DND-41 (cell line): Measurements from ENCODE around the gene SSTR4.
"Not testable (repeated sequence)": the region's sequence is repeated elsewhere in the genome, so short reads cannot be mapped to it uniquely, and the experiment has no call there.

Experiments
- ATAC-seq: fragments of 200-7000 bp; cut with Tn5 transposase; 3 replicates; pipeline ENCODE4 v1.9.1; 2021; ENCODE audit warnings: low read depth; ENCODE audit not compliant: insufficient read depth
- DNase-seq: peaks from one replicate; pipeline ENCODE4 v3.0.0-alpha.2; 2020
- H2AFZ ChIP-seq: 2 replicates; pipeline ENCODE4 v1.6.0; 2012; ENCODE audit warnings: low read depth, low read length
- H3K27ac ChIP-seq: 2 replicates; pipeline ENCODE4 v1.5.1; 2012; ENCODE audit warnings: low read length, inconsistent platforms
- H3K27me3 ChIP-seq: fragments of 200-600 bp; sonication (generic); 2 replicates; pipeline ENCODE4 v1.6.0; 2012; ENCODE audit warnings: low read length, mild to moderate bottlenecking, inconsistent platforms; ENCODE audit not compliant: insufficient read depth, poor library complexity
- H3K36me3 ChIP-seq: 2 replicates; pipeline ENCODE4 v1.5.1; 2012; ENCODE audit warnings: low read length, inconsistent platforms; ENCODE audit not compliant: insufficient read depth
- H3K4me1 ChIP-seq: 2 replicates; pipeline ENCODE4 v1.5.1; 2012; ENCODE audit warnings: mild to moderate bottlenecking, low read length; ENCODE audit not compliant: insufficient read depth
- H3K4me2 ChIP-seq: 2 replicates; pipeline ENCODE4 v1.6.0; 2012; ENCODE audit warnings: mild to moderate bottlenecking, moderate library complexity, low read length, inconsistent platforms; ENCODE audit not compliant: insufficient read depth
- H3K4me3 ChIP-seq, 2 experiments: fragments of 200-600 bp in 1 of 2; shearing (Covaris generic) in 1 of 2; 2 replicates each; pipeline ENCODE4 v1.5.1; 2012 to 2016; ENCODE audit warnings: inconsistent platforms in 2 of 2, low read length in 2 of 2, mild to moderate bottlenecking in 2 of 2, low read depth in 1 of 2, moderate library complexity in 1 of 2
- H3K79me2 ChIP-seq: 2 replicates; pipeline ENCODE4 v1.6.0; 2012; ENCODE audit warnings: low read length, inconsistent platforms; ENCODE audit not compliant: insufficient read depth
- H3K9ac ChIP-seq: 2 replicates; pipeline ENCODE4 v1.6.0; 2012; ENCODE audit warnings: low read depth, mild to moderate bottlenecking, inconsistent platforms, low read length, moderate library complexity
- H3K9me3 ChIP-seq: 2 replicates; pipeline ENCODE4 v1.5.1; 2012; ENCODE audit warnings: low read length, moderate library complexity, mild to moderate bottlenecking, inconsistent platforms; ENCODE audit not compliant: insufficient read depth, severe bottlenecking
- H4K20me1 ChIP-seq: 2 replicates; pipeline ENCODE4 v1.6.0; 2012; ENCODE audit warnings: low read length; ENCODE audit not compliant: insufficient read depth
- EZH2 ChIP-seq: IDR thresholded peaks from 3 replicates; pipeline ENCODE4 v1.6.1; 2012; ENCODE audit warnings: borderline replicate concordance, low read depth, mild to moderate bottlenecking, moderate library complexity, low read length, inconsistent platforms; ENCODE audit not compliant: severe bottlenecking
- TF ChIP-seq, protein P1 (sequence below): IDR thresholded peaks from 2 replicates; pipeline ENCODE4 v1.5.1; 2012; ENCODE audit warnings: borderline replicate concordance, low read length, moderate library complexity, mild to moderate bottlenecking; ENCODE audit not compliant: poor library complexity, severe bottlenecking; ENCODE audit errors: extremely low read depth

Gene SSTR4

GRCh38 chr20:23024701-23025100, 10.4 kb upstream of the SSTR4 start:
- Histone ChIP-seq H3K4me2 (no peak overlapping the region), H3K27ac (no peak overlapping the region), H3K9me3 (no peaks in the 10 kb centered on the region), H3K4me1 (peaks cover 37% of the 10 kb centered on the region), H3K79me2 (no peaks in the 10 kb centered on the region), H4K20me1 (no peaks in the 10 kb centered on the region), H3K9ac (no peak overlapping the region), H3K4me3 (no peak overlapping the region), H3K36me3 (no peaks in the 10 kb centered on the region), H3K27me3 (no peaks in the 10 kb centered on the region), H2AFZ (no peak overlapping the region; the same call in 1 of the 2 replicates)
- no peak for ATAC-seq
- TF ChIP-seq, protein P1, sequence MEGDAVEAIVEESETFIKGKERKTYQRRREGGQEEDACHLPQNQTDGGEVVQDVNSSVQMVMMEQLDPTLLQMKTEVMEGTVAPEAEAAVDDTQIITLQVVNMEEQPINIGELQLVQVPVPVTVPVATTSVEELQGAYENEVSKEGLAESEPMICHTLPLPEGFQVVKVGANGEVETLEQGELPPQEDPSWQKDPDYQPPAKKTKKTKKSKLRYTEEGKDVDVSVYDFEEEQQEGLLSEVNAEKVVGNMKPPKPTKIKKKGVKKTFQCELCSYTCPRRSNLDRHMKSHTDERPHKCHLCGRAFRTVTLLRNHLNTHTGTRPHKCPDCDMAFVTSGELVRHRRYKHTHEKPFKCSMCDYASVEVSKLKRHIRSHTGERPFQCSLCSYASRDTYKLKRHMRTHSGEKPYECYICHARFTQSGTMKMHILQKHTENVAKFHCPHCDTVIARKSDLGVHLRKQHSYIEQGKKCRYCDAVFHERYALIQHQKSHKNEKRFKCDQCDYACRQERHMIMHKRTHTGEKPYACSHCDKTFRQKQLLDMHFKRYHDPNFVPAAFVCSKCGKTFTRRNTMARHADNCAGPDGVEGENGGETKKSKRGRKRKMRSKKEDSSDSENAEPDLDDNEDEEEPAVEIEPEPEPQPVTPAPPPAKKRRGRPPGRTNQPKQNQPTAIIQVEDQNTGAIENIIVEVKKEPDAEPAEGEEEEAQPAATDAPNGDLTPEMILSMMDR = no peak
- TF ChIP-seq EZH2 = no peak
- DNase-seq = no peak

DNA sequence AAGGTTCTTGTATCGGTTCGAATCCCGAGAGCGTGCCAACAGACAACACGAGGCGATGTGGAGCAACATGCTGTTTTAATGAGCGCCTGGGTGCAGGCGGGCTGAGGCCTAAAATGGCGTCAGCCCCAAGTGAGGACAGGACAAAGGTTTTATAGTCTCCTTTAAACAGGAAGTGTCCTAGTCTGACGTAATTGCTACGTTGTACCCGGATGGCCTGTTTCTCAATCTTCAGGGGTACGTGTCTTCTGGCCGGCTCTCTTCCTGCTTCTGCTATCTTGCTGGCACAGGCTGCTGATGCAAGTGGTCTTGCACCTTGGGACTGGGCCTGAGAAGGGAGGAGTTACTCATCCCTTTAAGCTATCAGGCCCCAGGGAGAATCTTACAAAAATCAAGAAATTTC, 9.6 kb upstream of the SSTR4 start:
- H3K79me2 ChIP-seq, H3K36me3 ChIP-seq, H4K20me1 ChIP-seq, ATAC-seq, H3K4me2 ChIP-seq, H3K27me3 ChIP-seq, H3K9me3 ChIP-seq, H3K9ac ChIP-seq, DNase-seq, H3K4me3 ChIP-seq: not testable (repeated sequence)
- Histone ChIP-seq H2AFZ (0 out of 2 replicates have a peak overlapping the region, but pooled peaks have one; percentile 23), H3K4me1 (peaks cover 39% of the 10 kb centered on the region), H3K27ac (peak overlapping the region; percentile 30; the same call in 1 of the 2 replicates)

DNA sequence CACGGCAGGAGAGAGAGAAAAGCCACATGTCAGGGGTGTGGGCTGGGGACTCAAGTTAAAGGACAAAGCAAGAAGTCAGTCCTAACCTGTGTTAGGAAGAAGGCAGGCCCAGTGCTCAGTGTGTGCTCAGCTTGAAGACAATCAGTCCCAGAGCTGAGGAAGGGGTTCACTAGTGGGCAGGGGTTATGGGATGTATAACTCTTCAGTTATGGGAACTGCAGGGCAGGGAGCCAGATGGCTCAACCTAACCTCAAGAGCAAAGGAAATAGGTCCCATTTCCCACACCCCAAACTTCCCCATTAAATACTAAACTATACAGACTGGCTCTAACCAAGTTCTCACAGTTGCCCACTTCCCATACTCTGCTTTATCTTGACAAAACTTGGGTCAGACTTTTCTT, 7.4 kb upstream of the SSTR4 start:
- Histone ChIP-seq H3K79me2 (no peaks in the 10 kb centered on the region), H3K4me2 (peak overlapping the region; percentile 36; the same call in 1 of the 2 replicates), H4K20me1 (no peaks in the 10 kb centered on the region), H3K36me3 (no peaks in the 10 kb centered on the region), H3K4me3 (no peak overlapping the region), H3K27me3 (no peaks in the 10 kb centered on the region), H3K4me1 (peaks cover 53% of the 10 kb centered on the region), H2AFZ (peak overlapping the region; percentile 27), H3K9ac (peak overlapping the region; percentile 27), H3K27ac (peak overlapping the region; percentile 76), H3K9me3 (no peaks in the 10 kb centered on the region)
- ATAC-seq (peak; percentile 80), DNase-seq (peak; percentile 68)
- TF ChIP-seq, protein P1 = no peak
- TF ChIP-seq EZH2 = no peak

DNA sequence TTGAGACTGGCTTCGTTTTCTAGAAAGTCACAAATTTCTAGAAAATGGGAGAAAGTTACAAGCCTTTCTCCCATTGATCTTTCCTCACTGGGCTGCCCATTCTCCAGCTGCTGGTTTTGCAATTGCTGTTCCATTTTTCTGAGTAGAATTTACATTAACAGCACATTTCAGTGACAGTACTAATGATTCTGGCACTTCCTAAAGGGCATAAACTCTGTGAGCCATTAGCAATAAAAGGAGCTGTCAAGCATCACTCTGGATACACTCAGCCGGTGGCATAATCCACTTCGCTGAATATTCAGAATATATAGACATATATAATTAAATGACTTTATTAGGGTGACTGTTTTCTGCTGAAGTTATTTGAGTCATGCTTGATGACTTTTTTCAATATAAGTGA, 6.7 kb upstream of the SSTR4 start:
- no peaks in the 10 kb centered on the region for H3K36me3 ChIP-seq
- ATAC-seq (no peak), DNase-seq (no peak)
- no peaks in the 10 kb centered on the region for H3K79me2 ChIP-seq
- no peaks in the 10 kb centered on the region for H3K27me3 ChIP-seq
- no peak overlapping the region for H3K4me2 ChIP-seq
- no peaks in the 10 kb centered on the region for H4K20me1 ChIP-seq
- H2AFZ ChIP-seq = no peak overlapping the region
- no peaks in the 10 kb centered on the region for H3K9me3 ChIP-seq
- H3K4me3 ChIP-seq = no peak overlapping the region
- TF ChIP-seq EZH2 = no peak
- TF ChIP-seq, protein P1 = no peak
- H3K9ac ChIP-seq = no peak overlapping the region
- H3K27ac ChIP-seq = peak overlapping the region; percentile 76
- H3K4me1 ChIP-seq = peaks cover 60% of the 10 kb centered on the region
